K562 (cell line): ENCODE results near the gene SBK1. TPM values are rescaled to one million over a fixed set of nuclear protein-coding genes. Genes with fewer than 3 reads are reported as not detected.

Source experiments
- ATAC-seq: fragments of 200-7000 bp; cut with Tn5 transposase; 3 replicates; pipeline ENCODE4 v1.9.1; 2020; ENCODE audit warnings: moderate library complexity
- BruUV-seq: library from RNA; stranded (reverse); fragments of 400-500 nt; replicated peaks from 2 replicates; lab custom pipeline; 2021; lab: Mats Ljungman, UMichigan
- CTCF ChIA-PET: fragments of 300-600 bp; formaldehyde crosslinking; extraction: SDS; loops from one replicate; lab custom pipeline; 2021; ENCODE audit warnings: low intra/inter-chr PET ratio; lab: Yijun Ruan, JAX
- POLR2A ChIA-PET: fragments of 300-600, 350-650 bp; sonication (Branson Sonifier 250); formaldehyde crosslinking; extraction: SDS; loops from one replicate; lab custom pipeline; 2021; ENCODE audit warnings: antibody characterized with exemption, inconsistent platforms; lab: Yijun Ruan, JAX
- DNase-seq, 4 experiments: peaks; one replicate each; pipeline versions ENCODE4 v3.0.0 to v3.0.0-alpha.2; 2011 to 2018; ENCODE audit warnings: low spot score in 3 of 4, mixed read lengths in 3 of 4; ENCODE audit errors: extremely low read depth in 1 of 4
- FAIRE-seq: peaks from 2 replicates; lab custom pipeline; 2011; peaks lifted over from hg19 to GRCh38; lab: Jason Lieb, UNC
- H2AFZ ChIP-seq: 2 replicates; pipeline ENCODE4 v1.6.0; 2011; ENCODE audit warnings: low read depth, low read length, control low read depth, inconsistent platforms
- H3K27ac ChIP-seq: fragments of 200-600 bp; 3 replicates; pipeline ENCODE4 v1.8.0; 2011; ENCODE audit warnings: low read depth, mild to moderate bottlenecking, control low read depth, inconsistent platforms, low read length, moderate library complexity, mixed read lengths; ENCODE audit errors: extremely low read depth
- H3K27me3 ChIP-seq, 2 experiments: fragments of 300-600 bp in 1 of 2; 2 replicates in 1 of 2; 3 replicates in 1 of 2; pipeline versions ENCODE4 v1.6.0 to v1.8.0; 2011; ENCODE audit warnings: inconsistent platforms in 2 of 2, low read length in 2 of 2, mild to moderate bottlenecking in 1 of 2, mixed read lengths in 1 of 2, moderate library complexity in 1 of 2; ENCODE audit not compliant: control insufficient read depth in 2 of 2, insufficient read depth in 2 of 2
- H3K36me3 ChIP-seq: fragments of 300-600 bp; 3 replicates; pipeline ENCODE4 v1.8.0; 2011; ENCODE audit warnings: mild to moderate bottlenecking, low read length, inconsistent platforms; ENCODE audit not compliant: control insufficient read depth, insufficient read depth
- H3K4me1 ChIP-seq, 2 experiments: fragments of 200-600 bp in 1 of 2; replicated peaks in 1 of 2; 2 replicates in 1 of 2; 3 replicates in 1 of 2; pipeline versions ENCODE4 v1.5.1 to v1.8.0; 2011; ENCODE audit warnings: inconsistent platforms in 2 of 2, low read length in 2 of 2, mild to moderate bottlenecking in 1 of 2, mixed read lengths in 1 of 2, moderate library complexity in 1 of 2; ENCODE audit not compliant: control insufficient read depth in 2 of 2, insufficient read depth in 2 of 2
- H3K4me2 ChIP-seq: 2 replicates; pipeline ENCODE4 v1.6.1; 2011; ENCODE audit warnings: low read length, control low read depth, inconsistent platforms, mixed read lengths; ENCODE audit not compliant: insufficient read depth
- H3K4me3 ChIP-seq: fragments of 200-600 bp; sonication (generic), shearing (Covaris generic); 2 replicates; pipeline ENCODE4 v1.5.1; 2016; ENCODE audit warnings: control low read depth, inconsistent platforms
- H3K79me2 ChIP-seq: fragments of 200-600 bp; 3 replicates; pipeline ENCODE4 v1.8.0; 2011; ENCODE audit warnings: low read length, inconsistent platforms; ENCODE audit not compliant: control insufficient read depth, insufficient read depth
- H3K9ac ChIP-seq, 2 experiments: 2 replicates each; pipeline versions ENCODE4 v1.6.0 to v1.6.1; 2011; ENCODE audit warnings: low read depth in 2 of 2, low read length in 2 of 2, control low read depth in 1 of 2, inconsistent platforms in 1 of 2, mild to moderate bottlenecking in 1 of 2, mixed read lengths in 1 of 2; ENCODE audit not compliant: insufficient read depth in 1 of 2
- H3K9me1 ChIP-seq: one replicate; pipeline ENCODE4 v1.6.0; 2011; ENCODE audit warnings: inconsistent platforms, mild to moderate bottlenecking, low read length, moderate library complexity; ENCODE audit not compliant: control insufficient read depth, insufficient read depth
- H3K9me3 ChIP-seq: replicated peaks from 2 replicates; pipeline ENCODE4 v1.5.1; 2011; ENCODE audit warnings: low read depth, low read length, inconsistent platforms; ENCODE audit not compliant: control insufficient read depth, insufficient read depth
- H4K20me1 ChIP-seq: replicated peaks from 2 replicates; pipeline ENCODE4 v1.6.1; 2011; ENCODE audit warnings: low read length, inconsistent platforms, mixed read lengths; ENCODE audit not compliant: control insufficient read depth, insufficient read depth
- BRF1 ChIP-seq: IDR thresholded peaks from 3 replicates; pipeline ENCODE4 v1.6.1; 2011; ENCODE audit warnings: borderline replicate concordance, mild to moderate bottlenecking; ENCODE audit not compliant: insufficient read length; ENCODE audit errors: extremely low read depth
- EZH2 ChIP-seq: IDR thresholded peaks from 2 replicates; pipeline ENCODE4 v1.6.1; 2012; ENCODE audit warnings: low read depth, mild to moderate bottlenecking, inconsistent platforms, low read length, borderline replicate concordance
- HDAC2 ChIP-seq: fragments of 450-650 bp; IDR thresholded peaks from 2 replicates; pipeline ENCODE4 v1.6.1; 2016; ENCODE audit warnings: mild to moderate bottlenecking
- RBM25 ChIP-seq: fragments of 200-400 bp; formaldehyde crosslinking; IDR thresholded peaks from 2 replicates; pipeline ENCODE4 v1.6.1; 2018; ENCODE audit warnings: low read length, low read depth, moderate library complexity; ENCODE audit not compliant: severe bottlenecking
- SIRT6 ChIP-seq: IDR thresholded peaks from one replicate; pipeline ENCODE4 v1.6.1; 2012; ENCODE audit warnings: low read depth, mild to moderate bottlenecking, control low read depth, inconsistent platforms, low read length, moderate library complexity
- SMAD4 ChIP-seq: fragments of 250-450 bp; sonication (Bioruptor Pico); conservative IDR thresholded peaks from 2 replicates; pipeline ENCODE4 v1.8.0; 2021; ENCODE audit warnings: inconsistent platforms, mild to moderate bottlenecking, moderate library complexity
- TAF7 ChIP-seq: fragments of 450-650 bp; IDR thresholded peaks from 2 replicates; pipeline ENCODE4 v1.6.1; 2016; ENCODE audit warnings: missing genetic modification characterization, missing compliant biosample characterization
- THRAP3 ChIP-seq: fragments of 450-650 bp; IDR thresholded peaks from 2 replicates; pipeline ENCODE4 v1.6.1; 2016; ENCODE audit warnings: mild to moderate bottlenecking, inconsistent platforms, borderline replicate concordance
- VEZF1 ChIP-seq: fragments of 200-800 bp; sonication (Bioruptor generic); IDR thresholded peaks from 2 replicates; pipeline ENCODE4 v1.6.1; 2017; ENCODE audit warnings: missing genetic modification characterization, missing compliant biosample characterization
- XRCC5 ChIP-seq: fragments of 200-400 bp; formaldehyde crosslinking; IDR thresholded peaks from 2 replicates; pipeline ENCODE4 v1.6.1; 2017; ENCODE audit warnings: low read depth, mild to moderate bottlenecking, low read length
- ZNF830 ChIP-seq: fragments of 250-450 bp; sonication (Bioruptor Pico); IDR thresholded peaks from 2 replicates; pipeline ENCODE4 v1.5.0; 2021; ENCODE audit warnings: mild to moderate bottlenecking
- WGBS: fragments of 100-300 bp; shearing (Covaris generic); methylation state at CpG from one replicate; pipeline ENCODE4 v1.1.6; 2016; ENCODE audit warnings: low coverage, mixed read lengths; ENCODE audit not compliant: insufficient coverage; ENCODE audit errors: missing lambda C conversion rate; 5-methylcytosine and 5-hydroxymethylcytosine counted together
- in situ Hi-C: fragments of 300-500 bp; cut with MboI; formaldehyde crosslinking; loops from 4 replicates; pipeline ENCODE4 v1.15.0; 2018; ENCODE audit warnings: inconsistent platforms, mixed read lengths
- intact Hi-C: fragments of 100-400 bp; cut with micrococcal nuclease; formaldehyde crosslinking; loops from 2 replicates; pipeline ENCODE4 v1.14.2; 2022
- polyA plus RNA-seq, 8 experiments: library from polyadenylated mRNA; depleted of rRNA in 4 of 8; stranded (reverse) in 5 of 8; unstranded in 3 of 8; fragments of >200 nt; fragmentation: Nextera tagmentation in 2 of 8; fragmentation: Illumina TruSeq in 1 of 8; extraction: Ambion mirVana in 2 of 8; extraction: Trizol in 1 of 8; gene quantifications; 2 replicates each; pipeline versions ENCODE4 v1.2.1 to v1.2.3, GENCODE V29; 2011 to 2014; ENCODE audit warnings: inconsistent platforms in 1 of 8, missing spikeins in 1 of 8
- total RNA-seq, 7 experiments: library from RNA; depleted of rRNA in 6 of 7; stranded (reverse); fragments of >200 nt in 6 of 7; fragmentation: Illumina TruSeq in 2 of 7; extraction: Trizol in 2 of 7; gene quantifications; 2 replicates each; pipeline versions ENCODE4 v1.2.1 to v1.2.3, GENCODE V29; 2011 to 2021; ENCODE audit warnings: low replicate concordance in 1 of 7
- TF ChIP-seq, protein P1 (sequence below): fragments of 250-450 bp; sonication (Bioruptor Pico); IDR thresholded peaks from 2 replicates; pipeline ENCODE4 v1.9.0; 2021; ENCODE audit warnings: mild to moderate bottlenecking, inconsistent platforms
- TF ChIP-seq, protein P2 (sequence below): fragments of 450-650 bp; conservative IDR thresholded peaks from 2 replicates; pipeline ENCODE4 v1.6.1; 2016; ENCODE audit warnings: missing genetic modification characterization, low read depth, mild to moderate bottlenecking, missing compliant biosample characterization, moderate library complexity
- TF ChIP-seq, protein P3 (sequence below): fragments of 250-450 bp; sonication (Bioruptor Pico); IDR thresholded peaks from 2 replicates; pipeline ENCODE4 v1.4.0; 2020; ENCODE audit warnings: mild to moderate bottlenecking

The SBK1 gene
- total and polyA plus RNA-seq, 9 of the 15 experiments (the other 6 are each of a cell fraction or from before 2014, with no cell fraction given), result 0.01 to 0.07 (median 0.03) TPM; not detected in 6

- FAIRE-seq, result no peak
- Histone ChIP-seq H3K79me2 (no peaks in the 10 kb centered on the region), H3K27me3 (peaks cover 15 to 53% of the 10 kb centered on the region in 2 experiments; a peak in 4 of 5 replicates), H2AFZ (no peak overlapping the region), H3K4me1 (peaks cover 0 to 3% of the 10 kb centered on the region in 2 experiments; a peak in 1 of 5 replicates), H3K4me3 (no peak overlapping the region), H3K4me2 (no peak overlapping the region), H3K36me3 (no peaks in the 10 kb centered on the region), H3K9me3 (no peaks in the 10 kb centered on the region), H4K20me1 (no peaks in the 10 kb centered on the region; the same call in 1 of the 2 replicates), H3K27ac (no peak overlapping the region), H3K9me1 (no peaks in the 10 kb centered on the region), H3K9ac (no peak overlapping the region)
- CTCF ChIA-PET, result no interaction called here
- intact Hi-C loops (no loop called here), in situ Hi-C loops (no loop called here)
- no peak for ATAC-seq
- BruUV-seq, result no TSS peak
- DNase-seq, result no peak
- POLR2A ChIA-PET, result interaction anchor here (0.5 to 1.7 kb wide), 3 partner anchors 9 to 1430 kb away, joined by 3 to 7 read pairs (median 3); partner anchors contain the start of gene SBK1
- 4% methylated on average over 5 of the region's 9 CpGs for WGBS
- TF ChIP-seq VEZF1 (CRISPR knock-in tag) (no peak), SMAD4 (CRISPR knock-in tag) (no peak), HDAC2 (no peak), EZH2 (no peak), RBM25 (no peak), SIRT6 (no peak), BRF1 (no peak), TAF7 (no peak), ZNF830 (no peak), THRAP3 (no peak), XRCC5 (no peak)
- TF ChIP-seq, protein P1, sequence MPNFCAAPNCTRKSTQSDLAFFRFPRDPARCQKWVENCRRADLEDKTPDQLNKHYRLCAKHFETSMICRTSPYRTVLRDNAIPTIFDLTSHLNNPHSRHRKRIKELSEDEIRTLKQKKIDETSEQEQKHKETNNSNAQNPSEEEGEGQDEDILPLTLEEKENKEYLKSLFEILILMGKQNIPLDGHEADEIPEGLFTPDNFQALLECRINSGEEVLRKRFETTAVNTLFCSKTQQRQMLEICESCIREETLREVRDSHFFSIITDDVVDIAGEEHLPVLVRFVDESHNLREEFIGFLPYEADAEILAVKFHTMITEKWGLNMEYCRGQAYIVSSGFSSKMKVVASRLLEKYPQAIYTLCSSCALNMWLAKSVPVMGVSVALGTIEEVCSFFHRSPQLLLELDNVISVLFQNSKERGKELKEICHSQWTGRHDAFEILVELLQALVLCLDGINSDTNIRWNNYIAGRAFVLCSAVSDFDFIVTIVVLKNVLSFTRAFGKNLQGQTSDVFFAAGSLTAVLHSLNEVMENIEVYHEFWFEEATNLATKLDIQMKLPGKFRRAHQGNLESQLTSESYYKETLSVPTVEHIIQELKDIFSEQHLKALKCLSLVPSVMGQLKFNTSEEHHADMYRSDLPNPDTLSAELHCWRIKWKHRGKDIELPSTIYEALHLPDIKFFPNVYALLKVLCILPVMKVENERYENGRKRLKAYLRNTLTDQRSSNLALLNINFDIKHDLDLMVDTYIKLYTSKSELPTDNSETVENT (CRISPR knock-in tag), result no peak
- TF ChIP-seq, protein P2, sequence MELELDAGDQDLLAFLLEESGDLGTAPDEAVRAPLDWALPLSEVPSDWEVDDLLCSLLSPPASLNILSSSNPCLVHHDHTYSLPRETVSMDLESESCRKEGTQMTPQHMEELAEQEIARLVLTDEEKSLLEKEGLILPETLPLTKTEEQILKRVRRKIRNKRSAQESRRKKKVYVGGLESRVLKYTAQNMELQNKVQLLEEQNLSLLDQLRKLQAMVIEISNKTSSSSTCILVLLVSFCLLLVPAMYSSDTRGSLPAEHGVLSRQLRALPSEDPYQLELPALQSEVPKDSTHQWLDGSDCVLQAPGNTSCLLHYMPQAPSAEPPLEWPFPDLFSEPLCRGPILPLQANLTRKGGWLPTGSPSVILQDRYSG (tag), result no peak
- TF ChIP-seq, protein P3, sequence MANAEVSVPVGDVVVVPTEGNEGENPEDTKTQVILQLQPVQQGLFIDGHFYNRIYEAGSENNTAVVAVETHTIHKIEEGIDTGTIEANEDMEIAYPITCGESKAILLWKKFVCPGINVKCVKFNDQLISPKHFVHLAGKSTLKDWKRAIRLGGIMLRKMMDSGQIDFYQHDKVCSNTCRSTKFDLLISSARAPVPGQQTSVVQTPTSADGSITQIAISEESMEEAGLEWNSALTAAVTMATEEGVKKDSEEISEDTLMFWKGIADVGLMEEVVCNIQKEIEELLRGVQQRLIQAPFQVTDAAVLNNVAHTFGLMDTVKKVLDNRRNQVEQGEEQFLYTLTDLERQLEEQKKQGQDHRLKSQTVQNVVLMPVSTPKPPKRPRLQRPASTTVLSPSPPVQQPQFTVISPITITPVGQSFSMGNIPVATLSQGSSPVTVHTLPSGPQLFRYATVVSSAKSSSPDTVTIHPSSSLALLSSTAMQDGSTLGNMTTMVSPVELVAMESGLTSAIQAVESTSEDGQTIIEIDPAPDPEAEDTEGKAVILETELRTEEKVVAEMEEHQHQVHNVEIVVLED (CRISPR knock-in tag), result no peak
Measured at GRCh38 chr16:28283173-28283572, 9.2 kb upstream of the SBK1 start.
